Measurements from ENCODE around the gene NEDD9.

NEDD9 gene

DNA sequence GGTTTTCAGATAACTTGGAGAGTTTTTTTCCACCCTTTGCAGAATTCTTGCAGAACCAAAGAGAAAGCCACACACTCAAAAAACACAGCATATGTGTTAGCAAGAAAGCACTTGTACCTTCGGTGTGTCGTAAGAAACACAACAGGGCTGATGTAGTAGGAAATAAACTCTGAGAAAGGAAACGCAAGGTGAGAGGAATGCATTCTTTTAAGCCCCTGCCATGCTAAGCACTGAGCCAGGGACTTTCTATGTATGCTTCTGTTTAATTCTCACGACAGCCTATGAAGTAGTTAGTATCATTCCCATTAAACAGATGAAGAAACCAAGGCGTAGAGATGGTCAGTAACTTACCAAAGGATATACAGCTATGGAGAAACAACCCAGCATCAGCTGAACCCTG lies 23.1 kb downstream of the NEDD9 start:
- Histone ChIP-seq H3K9me2 (replicated peaks; ENCODE audit: insufficient read depth, low read length) (no peaks in the 10 kb centered on the region), H4K20me1 (ENCODE audit: insufficient read depth, low read length) (no peaks in the 10 kb centered on the region), H3K27me3 (replicated peaks; ENCODE audit: insufficient read depth, low read length) (no peaks in the 10 kb centered on the region), H3K9ac (ENCODE audit: low read length) (no peak overlapping the region), H3K4me3 (ENCODE audit: low read length) (no peak overlapping the region), H3K4me2 (ENCODE audit: low read depth, low read length) (no peak overlapping the region), H3K27ac (ENCODE audit: low read length) (no peak overlapping the region), H3K9me3 (replicated peaks; ENCODE audit: insufficient read depth, low read length) (no peaks in the 10 kb centered on the region), H3F3A (ENCODE audit: insufficient read depth, low read length) (no peaks in the 10 kb centered on the region), H2AFZ (ENCODE audit: low read length) (no peak overlapping the region), H3K36me3 (replicated peaks; ENCODE audit: insufficient read depth, low read length) (no peaks in the 10 kb centered on the region), H3K4me1 (ENCODE audit: low read length) (no peaks in the 10 kb centered on the region), H3K79me2 (ENCODE audit: low read length) (no peaks in the 10 kb centered on the region)
- DNase-seq: no peak
- TF ChIP-seq EZH2phosphoT487 (IDR thresholded peaks at IDR 0.05; ENCODE audit: low read length) (no peak), EZH2 (optimal IDR thresholded peaks at IDR 0.05; ENCODE audit: low read depth, low read length) (no peak)
- TF ChIP-seq, protein P1, sequence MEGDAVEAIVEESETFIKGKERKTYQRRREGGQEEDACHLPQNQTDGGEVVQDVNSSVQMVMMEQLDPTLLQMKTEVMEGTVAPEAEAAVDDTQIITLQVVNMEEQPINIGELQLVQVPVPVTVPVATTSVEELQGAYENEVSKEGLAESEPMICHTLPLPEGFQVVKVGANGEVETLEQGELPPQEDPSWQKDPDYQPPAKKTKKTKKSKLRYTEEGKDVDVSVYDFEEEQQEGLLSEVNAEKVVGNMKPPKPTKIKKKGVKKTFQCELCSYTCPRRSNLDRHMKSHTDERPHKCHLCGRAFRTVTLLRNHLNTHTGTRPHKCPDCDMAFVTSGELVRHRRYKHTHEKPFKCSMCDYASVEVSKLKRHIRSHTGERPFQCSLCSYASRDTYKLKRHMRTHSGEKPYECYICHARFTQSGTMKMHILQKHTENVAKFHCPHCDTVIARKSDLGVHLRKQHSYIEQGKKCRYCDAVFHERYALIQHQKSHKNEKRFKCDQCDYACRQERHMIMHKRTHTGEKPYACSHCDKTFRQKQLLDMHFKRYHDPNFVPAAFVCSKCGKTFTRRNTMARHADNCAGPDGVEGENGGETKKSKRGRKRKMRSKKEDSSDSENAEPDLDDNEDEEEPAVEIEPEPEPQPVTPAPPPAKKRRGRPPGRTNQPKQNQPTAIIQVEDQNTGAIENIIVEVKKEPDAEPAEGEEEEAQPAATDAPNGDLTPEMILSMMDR (IDR thresholded peaks at IDR 0.05; ENCODE audit: low read length): no peak

DNA sequence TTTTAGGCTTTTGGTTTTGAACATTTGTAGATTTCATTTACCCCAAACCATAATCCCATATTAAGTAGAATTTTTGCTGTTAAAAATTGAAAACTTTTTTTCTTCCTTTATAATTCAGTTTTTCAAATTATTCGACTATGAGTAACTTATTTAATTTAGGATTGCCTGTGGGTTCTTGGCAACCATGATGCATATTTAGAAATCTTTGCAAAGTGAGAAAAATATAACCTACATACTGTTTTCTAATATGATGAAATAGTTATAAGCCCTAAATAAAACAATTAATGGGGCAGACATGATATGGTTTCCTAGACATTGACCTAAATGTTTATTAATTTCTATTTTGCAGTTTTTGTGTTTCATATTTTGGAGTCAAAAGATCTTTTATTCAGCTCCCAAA lies 23.6 kb downstream of the NEDD9 start:
- H3K9ac ChIP-seq (ENCODE audit: low read length): no peak overlapping the region
- H3K4me3 ChIP-seq (ENCODE audit: low read length): no peak overlapping the region
- no peaks in the 10 kb centered on the region for H3K79me2 ChIP-seq (ENCODE audit: low read length)
- no peaks in the 10 kb centered on the region for H3F3A ChIP-seq (ENCODE audit: insufficient read depth, low read length)
- no peak overlapping the region for H3K4me2 ChIP-seq (ENCODE audit: low read depth, low read length)
- H2AFZ ChIP-seq (ENCODE audit: low read length): no peak overlapping the region
- DNase-seq: no peak
- H3K27ac ChIP-seq (ENCODE audit: low read length): no peak overlapping the region
- H4K20me1 ChIP-seq (ENCODE audit: insufficient read depth, low read length): no peaks in the 10 kb centered on the region
- no peaks in the 10 kb centered on the region for H3K9me2 ChIP-seq (replicated peaks; ENCODE audit: insufficient read depth, low read length)
- TF ChIP-seq EZH2 (optimal IDR thresholded peaks at IDR 0.05; ENCODE audit: low read depth, low read length) (no peak), EZH2phosphoT487 (IDR thresholded peaks at IDR 0.05; ENCODE audit: low read length) (no peak)
- TF ChIP-seq, protein P1 (IDR thresholded peaks at IDR 0.05; ENCODE audit: low read length): no peak
- no peaks in the 10 kb centered on the region for H3K27me3 ChIP-seq (replicated peaks; ENCODE audit: insufficient read depth, low read length)
- no peaks in the 10 kb centered on the region for H3K36me3 ChIP-seq (replicated peaks; ENCODE audit: insufficient read depth, low read length)
- no peaks in the 10 kb centered on the region for H3K9me3 ChIP-seq (replicated peaks; ENCODE audit: insufficient read depth, low read length)
- H3K4me1 ChIP-seq (ENCODE audit: low read length): no peaks in the 10 kb centered on the region

DNA sequence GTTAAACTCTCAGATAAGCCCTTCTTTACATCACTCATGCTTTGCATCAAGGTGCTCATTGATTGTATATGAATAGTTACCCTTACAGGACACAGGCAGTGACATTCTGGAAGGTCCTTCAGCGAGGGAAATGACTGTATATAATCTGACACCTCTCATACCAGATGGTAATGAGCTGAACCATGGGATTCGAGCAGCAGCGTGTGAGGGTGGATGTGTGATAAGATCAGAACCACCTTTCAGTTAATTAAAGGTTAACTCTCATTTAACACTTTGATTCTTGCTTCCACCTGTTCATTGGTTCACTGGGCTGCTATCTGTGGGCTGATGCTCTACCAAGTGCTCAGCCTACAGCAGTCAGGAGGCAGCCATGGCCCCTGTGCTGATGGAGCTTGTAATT lies 24.2 kb downstream of the NEDD9 start:
- Histone ChIP-seq H3K4me2 (ENCODE audit: low read depth, low read length) (no peak overlapping the region), H3F3A (ENCODE audit: insufficient read depth, low read length) (no peaks in the 10 kb centered on the region), H3K9me3 (replicated peaks; ENCODE audit: insufficient read depth, low read length) (no peaks in the 10 kb centered on the region), H3K36me3 (replicated peaks; ENCODE audit: insufficient read depth, low read length) (no peaks in the 10 kb centered on the region), H3K27me3 (replicated peaks; ENCODE audit: insufficient read depth, low read length) (no peaks in the 10 kb centered on the region), H4K20me1 (ENCODE audit: insufficient read depth, low read length) (no peaks in the 10 kb centered on the region), H3K4me1 (ENCODE audit: low read length) (no peaks in the 10 kb centered on the region), H2AFZ (ENCODE audit: low read length) (no peak overlapping the region), H3K9me2 (replicated peaks; ENCODE audit: insufficient read depth, low read length) (no peaks in the 10 kb centered on the region), H3K9ac (ENCODE audit: low read length) (no peak overlapping the region), H3K79me2 (ENCODE audit: low read length) (no peaks in the 10 kb centered on the region), H3K4me3 (ENCODE audit: low read length) (no peak overlapping the region), H3K27ac (ENCODE audit: low read length) (no peak overlapping the region)
- TF ChIP-seq EZH2phosphoT487 (IDR thresholded peaks at IDR 0.05; ENCODE audit: low read length): no peak
- TF ChIP-seq, protein P1 (IDR thresholded peaks at IDR 0.05; ENCODE audit: low read length): no peak
- TF ChIP-seq EZH2 (optimal IDR thresholded peaks at IDR 0.05; ENCODE audit: low read depth, low read length): no peak
- no peak for DNase-seq

Data from MM.1S (cell line).